ENCODE results near the gene CD74. TPM values are rescaled to one million over a fixed set of nuclear protein-coding genes. Genes with fewer than 3 reads are reported as not detected.

Gene CD74
- total RNA-seq, 2 donors from 2014 or later = 200 to 485 TPM

GRCh38 chr5:150440948-150441812 is 28.5 kb upstream of the CD74 start:
- Histone ChIP-seq H3K36me3 (peaks cover 15% of the 10 kb centered on the region), H3K27ac (no peak overlapping the region), H3K9ac (ENCODE audit: low read depth in 2 of 2, low read length in 2 of 2) (no peak overlapping the region), H3K27me3 (no peaks in the 10 kb centered on the region), H3K9me3 (no peaks in the 10 kb centered on the region), H3K4me3 (no peak overlapping the region), H3K4me1 (peaks cover 1% of the 10 kb centered on the region)
- intact Hi-C loops (cut with DNase I) = loop anchor here (5.0 kb wide), 1 partner anchor 84 kb away; the partner anchor contains the start of gene TCOF1
- no peak for TF ChIP-seq CTCF (IDR thresholded peaks at IDR 0.05)
- DNase-seq = no peak

GRCh38 chr5:150438873-150439546 is 26.3 kb upstream of the CD74 start:
- Histone ChIP-seq H3K27ac (no peak overlapping the region), H3K4me1 (peaks cover 3% of the 10 kb centered on the region), H3K36me3 (no peaks in the 10 kb centered on the region), H3K9ac (ENCODE audit: low read depth in 2 of 2, low read length in 2 of 2) (no peak overlapping the region), H3K27me3 (no peaks in the 10 kb centered on the region), H3K4me3 (no peak overlapping the region), H3K9me3 (no peaks in the 10 kb centered on the region)
- intact Hi-C loops (cut with DNase I) = loop anchor here (10.0 kb wide), 2 partner anchors 224 to 304 kb away; no protein-coding TSS in a partner anchor
- peak; percentile 41 for TF ChIP-seq CTCF (IDR thresholded peaks at IDR 0.05)
- no peak for DNase-seq

DNA sequence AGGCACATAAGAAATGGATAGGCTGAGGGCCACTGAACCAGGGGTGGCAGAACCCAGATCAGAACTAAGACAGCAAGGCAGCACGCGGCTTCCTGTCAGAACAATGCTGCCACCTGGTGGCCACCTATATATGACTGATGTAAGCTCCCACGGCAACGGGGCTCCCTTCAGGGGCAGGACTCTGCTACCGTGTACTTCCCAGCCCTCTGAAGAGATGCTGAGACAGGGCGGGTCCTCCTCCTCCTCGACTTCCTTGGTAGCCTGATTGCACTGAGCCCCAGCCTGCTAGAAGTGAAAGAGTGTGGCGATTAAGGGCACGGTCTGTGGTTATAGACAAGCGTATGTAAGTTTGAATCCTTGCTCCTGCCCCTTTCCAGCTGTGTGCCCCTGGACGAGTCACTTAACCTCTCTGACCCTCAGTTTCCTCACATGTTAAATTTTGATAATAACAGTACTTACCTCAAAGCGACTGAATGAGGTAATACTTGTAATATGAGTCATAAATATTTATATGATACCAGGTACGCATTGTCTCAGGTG is 23.5 kb upstream of the CD74 start:
- Histone ChIP-seq H3K9me3 (no peaks in the 10 kb centered on the region), H3K27me3 (no peaks in the 10 kb centered on the region), H3K36me3 (no peaks in the 10 kb centered on the region), H3K27ac (no peak overlapping the region), H3K4me1 (peaks cover 3% of the 10 kb centered on the region), H3K4me3 (no peak overlapping the region), H3K9ac (ENCODE audit: low read depth in 2 of 2, low read length in 2 of 2) (peak overlapping the region in 1 of 2 donors; percentile 26)
- peak; percentile 88 for TF ChIP-seq CTCF (IDR thresholded peaks at IDR 0.05)
- DNase-seq = peak; percentile 92
- intact Hi-C loops (cut with DNase I) = loop anchor here (10.0 kb wide), 2 partner anchors 221 to 301 kb away; no protein-coding TSS in a partner anchor

DNA sequence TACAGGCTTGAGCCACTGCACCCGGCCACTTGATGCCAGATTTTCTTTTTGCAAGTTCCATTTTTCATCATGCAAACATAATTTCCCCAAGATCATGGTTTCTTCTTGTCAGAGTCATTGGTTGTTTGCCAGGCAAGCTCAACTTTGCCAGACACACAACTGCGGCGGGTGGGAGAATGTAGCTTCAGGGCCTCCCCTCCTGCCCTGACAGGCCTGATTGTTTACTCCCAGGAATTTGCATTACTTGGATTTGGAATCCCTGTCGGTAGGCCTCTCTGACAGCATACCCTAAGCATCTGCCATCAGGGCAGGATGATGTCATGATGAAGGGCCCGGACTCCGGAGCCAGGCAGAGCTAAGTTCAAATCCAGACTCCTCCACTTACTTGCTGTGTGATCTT is 21.8 kb upstream of the CD74 start:
- H3K27me3 ChIP-seq = no peaks in the 10 kb centered on the region
- H3K9ac ChIP-seq (ENCODE audit: low read depth in 2 of 2, low read length in 2 of 2) = no peak overlapping the region
- no peak for TF ChIP-seq CTCF (IDR thresholded peaks at IDR 0.05)
- no peak for DNase-seq
- H3K4me3 ChIP-seq = no peak overlapping the region
- H3K36me3 ChIP-seq = no peaks in the 10 kb centered on the region
- peaks cover 3% of the 10 kb centered on the region for H3K4me1 ChIP-seq
- no peaks in the 10 kb centered on the region for H3K9me3 ChIP-seq
- H3K27ac ChIP-seq = no peak overlapping the region
- intact Hi-C loops (cut with DNase I) = loop anchor here (10.0 kb wide), 2 partner anchors 220 to 300 kb away; no protein-coding TSS in a partner anchor

DNA sequence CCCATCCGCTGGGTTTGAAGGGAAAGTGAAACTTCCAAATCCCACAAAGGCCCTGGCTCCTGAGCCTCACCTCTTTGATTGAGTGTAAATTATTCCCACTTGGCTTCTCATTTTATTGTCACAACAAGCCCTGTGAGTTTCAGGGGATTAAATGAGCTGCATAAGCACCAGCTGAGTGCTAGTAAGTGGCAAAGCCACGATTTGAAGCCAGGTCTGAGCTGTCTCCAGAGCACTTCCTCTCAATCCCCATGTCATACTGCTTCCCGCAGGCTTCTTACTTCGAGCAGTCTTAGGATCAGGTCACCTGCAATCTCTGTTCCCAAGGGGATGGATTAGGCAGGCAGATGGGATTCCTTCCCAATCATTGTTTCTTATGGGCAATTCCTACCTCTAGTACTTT is 18.9 kb upstream of the CD74 start:
- Histone ChIP-seq H3K36me3 (no peaks in the 10 kb centered on the region), H3K4me3 (no peak overlapping the region), H3K9me3 (no peaks in the 10 kb centered on the region), H3K27me3 (no peaks in the 10 kb centered on the region), H3K9ac (ENCODE audit: low read depth in 2 of 2, low read length in 2 of 2) (no peak overlapping the region), H3K27ac (no peak overlapping the region), H3K4me1 (peaks cover 3% of the 10 kb centered on the region)
- DNase-seq = no peak
- TF ChIP-seq CTCF (IDR thresholded peaks at IDR 0.05) = no peak
- intact Hi-C loops (cut with DNase I) = loop anchor here (10.0 kb wide), 2 partner anchors 217 to 297 kb away; no protein-coding TSS in a partner anchor

All from colonic mucosa (tissue), 4 donors.